HG03575 (cell line): ENCODE data around the gene SLC35D2.
"Not testable (repeated sequence)": the region's sequence is repeated elsewhere in the genome, so short reads cannot be mapped to it uniquely, and the experiment has no call there.

ENCODE experiments used
- ATAC-seq: cut with Tn5 transposase; IDR thresholded peaks from one replicate; pipeline ENCODE4 v1.9.1; 2021; ENCODE audit not compliant: unreplicated experiment, insufficient number of reproducible peaks, low FRiP score; ENCODE audit errors: extremely low read depth

SLC35D2 gene

GRCh38 chr9:96367943-96368342 lies 15.6 kb downstream of the SLC35D2 start:
- ATAC-seq, result no peak

- no peak for ATAC-seq
Measured at GRCh38 chr9:96363175-96363967, 20.1 kb downstream of the SLC35D2 start.

GRCh38 chr9:96362119-96362518 lies 21.4 kb downstream of the SLC35D2 start:
- ATAC-seq, result not testable (repeated sequence)

GRCh38 chr9:96361668-96362067 lies 21.8 kb downstream of the SLC35D2 start:
- ATAC-seq, result no peak

- no peak for ATAC-seq
Measured at GRCh38 chr9:96360976-96361375, 22.5 kb downstream of the SLC35D2 start.

GRCh38 chr9:96360523-96360922 lies 23.0 kb downstream of the SLC35D2 start:
- ATAC-seq, result not testable (repeated sequence)

GRCh38 chr9:96350866-96351265 lies 32.6 kb downstream of the SLC35D2 start:
- ATAC-seq, result no peak

- ATAC-seq, result no peak
Measured at GRCh38 chr9:96348261-96348660, 35.2 kb downstream of the SLC35D2 start.

- ATAC-seq, result no peak
Measured at GRCh38 chr9:96345551-96345950, 38.0 kb downstream of the SLC35D2 start.

- ATAC-seq, result no peak
Measured at GRCh38 chr9:96344458-96345180, 38.9 kb downstream of the SLC35D2 start.

GRCh38 chr9:96343515-96344360 lies 39.8 kb downstream of the SLC35D2 start:
- ATAC-seq, result no peak

GRCh38 chr9:96342571-96343245 lies 40.8 kb downstream of the SLC35D2 start:
- no peak for ATAC-seq

GRCh38 chr9:96340707-96341106 lies 42.8 kb downstream of the SLC35D2 start:
- no peak for ATAC-seq

GRCh38 chr9:96338299-96338698 lies 45.2 kb downstream of the SLC35D2 start:
- no peak for ATAC-seq

- ATAC-seq, result no peak
Measured at GRCh38 chr9:96333958-96334357, 49.6 kb downstream of the SLC35D2 start.

GRCh38 chr9:96331236-96331947 lies 52.1 kb downstream of the SLC35D2 start:
- no peak for ATAC-seq

- ATAC-seq, result no peak
Measured at GRCh38 chr9:96327694-96328352, 55.7 kb downstream of the SLC35D2 start.

- ATAC-seq, result no peak
Measured at GRCh38 chr9:96323169-96323568, 60.3 kb downstream of the SLC35D2 start.
